GM12801 (cell line): ENCODE data around the gene ASS1.

Experiments
- TF ChIP-seq, protein P1 (sequence below): IDR thresholded peaks from one replicate; pipeline ENCODE4 v1.5.1; 2011; ENCODE audit warnings: control low read depth; ENCODE audit not compliant: insufficient read length; ENCODE audit errors: extremely low read depth

Gene ASS1

DNA sequence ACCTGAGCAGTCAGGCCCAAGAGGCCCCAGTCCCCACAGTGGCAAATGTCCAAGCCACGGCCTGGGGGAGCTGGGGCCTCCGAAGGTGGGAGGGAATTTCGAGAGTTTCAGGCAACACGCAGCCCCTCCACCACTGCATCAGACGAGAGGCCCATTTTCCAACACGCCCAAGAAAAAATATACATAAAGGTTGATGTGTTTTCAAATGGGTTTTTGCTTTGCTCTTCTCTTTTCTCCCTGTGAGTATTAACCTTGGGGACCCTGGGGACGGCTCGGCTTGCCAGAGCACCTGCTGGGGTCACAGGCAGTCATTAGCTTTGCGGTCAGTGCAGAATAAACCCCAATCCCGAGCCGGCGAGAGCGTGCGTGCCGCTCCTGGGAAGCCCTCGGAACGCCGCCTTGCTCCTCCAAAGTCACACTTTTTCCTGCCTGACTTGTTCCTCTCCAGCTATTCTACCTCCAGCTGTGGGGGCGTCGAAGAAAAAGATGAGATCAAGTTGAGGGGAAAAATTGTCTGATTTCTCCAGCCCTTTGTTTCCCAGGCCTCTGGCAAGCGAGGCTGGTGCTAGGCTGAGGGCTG lies 31.5 kb downstream of the ASS1 start:
- TF ChIP-seq, protein P1, sequence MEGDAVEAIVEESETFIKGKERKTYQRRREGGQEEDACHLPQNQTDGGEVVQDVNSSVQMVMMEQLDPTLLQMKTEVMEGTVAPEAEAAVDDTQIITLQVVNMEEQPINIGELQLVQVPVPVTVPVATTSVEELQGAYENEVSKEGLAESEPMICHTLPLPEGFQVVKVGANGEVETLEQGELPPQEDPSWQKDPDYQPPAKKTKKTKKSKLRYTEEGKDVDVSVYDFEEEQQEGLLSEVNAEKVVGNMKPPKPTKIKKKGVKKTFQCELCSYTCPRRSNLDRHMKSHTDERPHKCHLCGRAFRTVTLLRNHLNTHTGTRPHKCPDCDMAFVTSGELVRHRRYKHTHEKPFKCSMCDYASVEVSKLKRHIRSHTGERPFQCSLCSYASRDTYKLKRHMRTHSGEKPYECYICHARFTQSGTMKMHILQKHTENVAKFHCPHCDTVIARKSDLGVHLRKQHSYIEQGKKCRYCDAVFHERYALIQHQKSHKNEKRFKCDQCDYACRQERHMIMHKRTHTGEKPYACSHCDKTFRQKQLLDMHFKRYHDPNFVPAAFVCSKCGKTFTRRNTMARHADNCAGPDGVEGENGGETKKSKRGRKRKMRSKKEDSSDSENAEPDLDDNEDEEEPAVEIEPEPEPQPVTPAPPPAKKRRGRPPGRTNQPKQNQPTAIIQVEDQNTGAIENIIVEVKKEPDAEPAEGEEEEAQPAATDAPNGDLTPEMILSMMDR = no peak

DNA sequence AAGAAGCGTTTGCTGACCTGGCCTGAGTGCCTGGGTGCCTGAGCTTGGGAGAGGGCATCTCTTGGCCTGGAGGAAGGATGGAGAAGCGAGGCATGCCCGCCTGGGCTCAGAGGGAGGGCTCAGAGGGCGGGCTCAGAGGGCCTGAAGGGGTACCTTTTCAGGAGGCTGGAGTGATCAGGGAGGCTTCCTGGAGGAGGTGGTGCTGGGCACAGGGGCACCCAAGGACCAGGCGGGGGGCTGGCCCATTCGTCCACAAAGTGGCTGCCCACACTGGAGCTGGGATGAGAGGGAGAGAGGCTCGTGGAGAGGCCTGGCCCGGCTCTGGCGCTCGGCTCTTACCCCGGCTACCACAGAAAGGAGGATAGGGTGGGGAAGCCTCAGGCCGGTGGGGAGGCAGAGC lies 32.8 kb downstream of the ASS1 start:
- TF ChIP-seq, protein P1 = no peak

DNA sequence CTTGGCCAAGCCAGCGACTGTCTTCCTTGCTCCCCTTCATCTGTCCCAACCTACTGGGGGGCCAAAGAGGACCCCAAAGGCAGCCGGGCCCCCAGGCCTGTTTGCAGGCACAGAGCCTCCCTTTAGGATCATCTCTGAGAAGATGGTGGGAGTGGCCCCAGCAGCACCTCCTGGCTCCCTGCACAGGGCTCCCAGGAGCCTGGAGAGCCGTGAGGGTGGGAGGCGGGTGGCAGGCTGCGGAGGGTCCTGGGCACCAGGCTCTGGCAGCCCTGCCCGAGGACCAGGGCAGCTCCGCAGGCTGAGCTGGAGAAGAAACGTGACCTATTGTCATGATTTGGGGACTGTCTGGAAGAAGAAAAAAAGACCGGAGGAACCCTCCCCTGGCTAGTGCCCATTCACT lies 33.4 kb downstream of the ASS1 start:
- TF ChIP-seq, protein P1 = no peak

DNA sequence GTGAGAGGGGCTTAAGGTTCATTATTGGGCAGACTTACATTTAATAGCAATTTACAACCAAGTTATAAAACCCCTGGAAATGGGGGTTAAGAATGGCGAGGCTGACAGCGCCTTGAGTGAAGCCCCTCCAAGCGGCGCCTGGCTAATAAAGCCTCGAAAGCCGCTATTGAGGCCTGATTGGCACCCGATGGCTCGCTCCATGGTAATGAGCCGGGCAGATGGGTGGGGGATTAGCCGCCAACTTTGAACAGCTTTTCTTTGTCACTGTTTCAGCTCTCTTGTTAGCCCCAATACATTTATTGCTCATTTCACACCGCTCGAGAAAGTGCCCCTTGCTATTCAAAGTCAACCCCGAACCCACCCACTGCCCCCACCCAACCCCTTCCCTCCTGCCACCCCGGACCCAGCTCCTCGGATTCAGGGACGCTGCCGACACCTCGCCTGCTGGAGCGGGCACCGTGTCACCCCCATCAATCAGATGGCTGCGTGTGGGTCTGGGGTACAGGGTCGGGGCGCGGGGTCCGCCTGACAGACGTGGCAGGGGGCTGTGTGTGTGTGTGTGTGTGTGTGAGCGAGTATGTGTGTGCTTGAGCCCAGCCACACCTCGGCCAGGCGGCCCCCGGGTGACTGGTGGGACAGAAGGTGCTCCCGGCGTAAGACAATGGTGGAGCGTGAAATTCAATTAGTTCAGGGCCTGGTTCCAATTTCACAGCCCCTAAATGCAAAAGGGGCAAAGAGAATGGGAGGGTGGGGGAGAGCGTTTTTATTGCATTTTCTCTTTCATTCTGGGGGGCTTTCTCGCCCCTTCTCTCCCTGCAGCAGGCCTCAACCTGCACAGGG lies 34.2 kb downstream of the ASS1 start:
- TF ChIP-seq, protein P1 = no peak

DNA sequence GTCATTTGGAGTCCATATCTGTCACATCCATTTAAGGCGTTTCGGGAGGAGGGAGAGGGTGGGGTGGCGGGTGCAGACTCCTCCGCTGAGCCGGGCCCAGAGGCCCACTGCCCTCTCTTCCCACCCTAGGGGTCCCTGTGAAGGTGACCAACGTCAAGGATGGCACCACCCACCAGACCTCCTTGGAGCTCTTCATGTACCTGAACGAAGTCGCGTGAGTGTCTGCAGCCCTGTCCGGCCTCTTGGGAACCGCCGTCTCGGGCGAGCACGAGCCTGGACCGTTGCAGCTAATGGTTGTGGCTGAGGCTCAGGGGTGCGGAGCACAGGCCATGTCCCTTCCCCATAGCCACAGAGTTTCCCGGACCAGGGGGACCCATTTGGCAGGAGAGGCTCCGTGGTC lies 34.8 kb downstream of the ASS1 start:
- TF ChIP-seq, protein P1 = no peak

DNA sequence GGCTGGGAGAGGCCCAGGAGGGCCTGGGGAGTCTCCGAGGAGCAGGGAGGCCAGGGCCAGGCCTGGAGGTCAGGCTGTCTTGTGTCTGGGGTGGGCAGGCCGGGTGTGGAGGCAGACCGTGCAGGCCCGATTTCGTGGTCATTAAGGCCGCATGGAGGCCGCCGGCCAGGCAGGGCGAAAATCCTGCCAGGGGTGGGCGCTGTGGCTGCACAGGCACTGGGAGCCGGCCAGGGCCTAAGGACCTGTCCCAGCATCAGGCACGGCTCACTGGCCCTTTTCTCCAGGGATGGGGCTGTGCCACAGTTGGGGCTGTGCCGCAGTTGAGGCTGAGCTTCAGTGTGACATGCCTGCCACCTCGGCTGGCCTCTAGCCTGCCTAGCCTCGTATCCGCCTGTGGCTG lies 35.9 kb downstream of the ASS1 start:
- TF ChIP-seq, protein P1 = no peak

DNA sequence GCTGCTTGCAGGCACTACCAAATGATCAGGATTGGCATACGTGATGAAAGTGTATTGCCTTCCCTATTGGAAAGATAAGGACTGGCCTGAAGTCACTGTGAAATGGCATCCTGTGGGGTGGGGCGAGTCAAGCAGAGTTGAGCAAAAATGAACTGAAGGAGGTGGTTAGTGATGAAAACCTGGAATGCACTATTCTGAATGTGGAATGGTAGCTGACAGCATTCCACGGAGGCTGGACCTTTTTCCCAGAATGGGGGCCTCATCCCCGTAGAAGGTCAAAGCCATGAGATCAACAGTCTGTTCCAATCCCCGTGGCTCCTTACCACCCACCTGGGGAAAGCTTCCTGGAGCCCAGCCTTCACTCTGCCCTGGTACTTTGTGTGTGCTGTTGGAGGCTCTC lies 37.7 kb downstream of the ASS1 start:
- TF ChIP-seq, protein P1 = no peak
